ENCODE measurements around the gene SEMA6B.

Gene SEMA6B

GRCh38 chr19:4504297-4504701 lies 55.2 kb downstream of the SEMA6B start:
- no peak overlapping the region for H3K4me3 ChIP-seq
- H3K27me3 ChIP-seq (ENCODE audit: low read depth), result no peaks in the 10 kb centered on the region
- H3K4me1 ChIP-seq, result no peaks in the 10 kb centered on the region
- H3K9me3 ChIP-seq, result no peaks in the 10 kb centered on the region
- H3K36me3 ChIP-seq (replicated peaks), result peaks cover 21% of the 10 kb centered on the region
- DNase-seq (ENCODE audit: low spot score in 2 of 2), result no peak
- in situ Hi-C loops (cut with MboI; ENCODE audit: low sequenced_read_pairs), result no loop called here

GRCh38 chr19:4503825-4504170 lies 55.7 kb downstream of the SEMA6B start:
- Histone ChIP-seq H3K27me3 (ENCODE audit: low read depth) (no peaks in the 10 kb centered on the region), H3K4me3 (no peak overlapping the region), H3K36me3 (replicated peaks) (peaks cover 24% of the 10 kb centered on the region), H3K9me3 (no peaks in the 10 kb centered on the region), H3K4me1 (no peaks in the 10 kb centered on the region)
- in situ Hi-C loops (cut with MboI; ENCODE audit: low sequenced_read_pairs), result no loop called here
- no peak for DNase-seq (ENCODE audit: low spot score in 2 of 2)

- in situ Hi-C loops (cut with MboI; ENCODE audit: low sequenced_read_pairs), result no loop called here
- Histone ChIP-seq H3K4me1 (no peaks in the 10 kb centered on the region), H3K4me3 (no peak overlapping the region), H3K9me3 (no peaks in the 10 kb centered on the region), H3K27me3 (ENCODE audit: low read depth) (no peaks in the 10 kb centered on the region), H3K36me3 (replicated peaks) (peaks cover 29% of the 10 kb centered on the region)
- no peak for DNase-seq (ENCODE audit: low spot score in 2 of 2)
Measured at GRCh38 chr19:4503132-4503824, 56.2 kb downstream of the SEMA6B start.

DNA sequence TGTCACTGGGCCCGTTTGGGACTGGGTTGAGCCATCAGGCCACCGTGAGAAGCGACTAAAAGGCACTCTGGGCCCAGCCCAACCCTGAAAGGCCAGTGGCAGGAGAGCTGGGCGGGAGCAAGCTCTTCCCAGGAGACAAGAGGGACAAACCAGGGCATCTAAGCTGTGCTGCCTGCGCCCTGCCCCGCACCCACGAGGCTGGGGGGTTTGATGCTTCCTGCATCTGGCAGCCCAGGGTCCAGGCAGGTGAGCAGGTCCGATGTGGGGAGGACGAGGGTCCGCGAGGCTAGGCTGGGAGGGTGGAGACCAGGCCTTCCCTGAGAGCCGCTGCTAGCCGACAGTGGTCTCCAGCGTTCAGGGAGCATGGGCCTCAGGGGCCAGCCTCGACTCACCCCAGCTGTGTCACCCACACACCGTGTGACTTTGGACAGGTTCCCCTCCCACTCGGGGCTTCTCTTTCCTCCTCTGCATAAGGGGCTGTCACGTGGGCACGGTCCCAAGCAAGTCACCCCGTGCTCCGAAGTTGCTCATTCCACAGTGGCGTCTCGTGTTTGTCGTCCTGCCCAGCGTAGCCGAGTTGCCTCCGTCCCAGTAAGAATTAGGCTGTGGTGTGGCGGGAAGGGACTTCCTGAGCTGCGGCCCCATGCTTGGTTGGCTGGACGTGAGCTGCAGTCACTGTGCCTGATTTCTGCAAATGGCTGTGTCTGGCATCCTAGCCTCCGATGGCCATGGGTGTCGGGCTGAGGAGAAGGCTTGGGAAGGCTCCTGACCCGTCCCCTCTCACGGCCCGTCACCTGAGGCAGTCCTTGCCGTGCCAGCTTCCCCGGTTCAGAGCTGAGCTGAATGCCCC lies 57.0 kb downstream of the SEMA6B start:
- Histone ChIP-seq H3K27me3 (ENCODE audit: low read depth) (no peaks in the 10 kb centered on the region), H3K4me1 (no peaks in the 10 kb centered on the region), H3K36me3 (replicated peaks) (peaks cover 37% of the 10 kb centered on the region), H3K4me3 (no peak overlapping the region), H3K9me3 (no peaks in the 10 kb centered on the region)
- DNase-seq (ENCODE audit: low spot score in 2 of 2), result no peak
- in situ Hi-C loops (cut with MboI; ENCODE audit: low sequenced_read_pairs), result no loop called here

GRCh38 chr19:4501691-4502090 lies 57.8 kb downstream of the SEMA6B start:
- in situ Hi-C loops (cut with MboI; ENCODE audit: low sequenced_read_pairs), result no loop called here
- H3K9me3 ChIP-seq, result no peaks in the 10 kb centered on the region
- H3K36me3 ChIP-seq (replicated peaks), result peaks cover 40% of the 10 kb centered on the region
- no peaks in the 10 kb centered on the region for H3K4me1 ChIP-seq
- no peak overlapping the region for H3K4me3 ChIP-seq
- no peak for DNase-seq (ENCODE audit: low spot score in 2 of 2)
- no peaks in the 10 kb centered on the region for H3K27me3 ChIP-seq (ENCODE audit: low read depth)

DNA sequence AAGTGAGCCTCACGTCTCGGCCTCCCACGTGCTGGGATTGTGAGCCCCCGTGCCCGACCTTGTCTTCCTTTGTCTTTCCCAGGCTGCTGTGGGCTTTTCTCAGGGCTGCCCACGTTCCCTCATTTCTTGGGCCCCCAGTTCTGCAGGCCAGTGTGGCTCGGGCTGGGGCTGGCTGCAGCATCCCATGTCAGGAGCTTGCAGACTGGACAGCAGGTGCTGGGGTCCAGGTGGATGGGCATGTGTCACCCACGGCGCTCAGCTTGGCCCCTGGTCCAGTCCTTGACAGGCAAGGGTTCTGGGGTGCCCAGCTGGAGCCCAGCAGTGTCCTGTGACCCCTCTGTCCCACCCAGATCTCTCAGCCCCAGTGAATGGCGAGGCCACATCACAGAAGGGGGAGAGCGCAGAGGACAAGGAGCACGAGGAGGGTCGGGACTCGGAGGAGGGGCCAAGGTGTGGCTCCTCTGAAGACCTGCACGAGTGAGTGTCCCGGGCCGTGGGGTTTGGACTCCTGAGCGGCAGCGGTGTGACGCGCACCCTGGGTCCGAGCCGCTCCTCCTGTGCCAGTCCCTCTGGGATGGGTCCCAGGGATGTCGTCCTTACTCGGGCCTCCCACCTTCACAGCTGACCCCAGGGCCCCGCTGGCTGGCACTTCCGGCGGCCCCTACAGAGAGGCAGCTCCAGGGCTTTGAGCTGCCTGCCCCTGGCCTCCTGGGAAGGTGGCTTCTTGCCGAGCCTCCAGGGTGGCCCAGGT lies 58.5 kb downstream of the SEMA6B start:
- in situ Hi-C loops (cut with MboI; ENCODE audit: low sequenced_read_pairs), result no loop called here
- no peaks in the 10 kb centered on the region for H3K4me1 ChIP-seq
- peaks cover 40% of the 10 kb centered on the region for H3K36me3 ChIP-seq (replicated peaks)
- no peak for DNase-seq (ENCODE audit: low spot score in 2 of 2)
- H3K27me3 ChIP-seq (ENCODE audit: low read depth), result no peaks in the 10 kb centered on the region
- no peak overlapping the region for H3K4me3 ChIP-seq
- H3K9me3 ChIP-seq, result no peaks in the 10 kb centered on the region

GRCh38 chr19:4499855-4500254 lies 59.6 kb downstream of the SEMA6B start:
- in situ Hi-C loops (cut with MboI; ENCODE audit: low sequenced_read_pairs), result no loop called here
- peaks cover 38% of the 10 kb centered on the region for H3K36me3 ChIP-seq (replicated peaks)
- H3K9me3 ChIP-seq, result no peaks in the 10 kb centered on the region

DNA sequence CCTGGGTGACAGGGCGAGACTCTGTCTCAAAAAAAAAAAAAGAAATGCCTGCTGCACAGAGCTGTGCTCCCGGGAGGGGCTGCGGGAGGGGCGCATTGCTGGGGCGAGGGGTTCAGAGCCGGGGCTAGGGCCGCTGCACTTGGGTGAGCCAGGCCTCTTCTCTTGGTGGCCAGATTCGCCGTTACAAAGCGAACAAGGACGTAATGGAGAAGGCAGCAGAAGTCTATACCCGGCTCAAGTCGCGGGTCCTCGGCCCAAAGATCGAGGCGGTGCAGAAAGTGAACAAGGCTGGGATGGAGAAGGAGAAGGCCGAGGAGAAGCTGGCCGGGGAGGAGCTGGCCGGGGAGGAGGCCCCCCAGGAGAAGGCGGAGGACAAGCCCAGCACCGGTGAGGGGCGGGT lies 60.2 kb downstream of the SEMA6B start:
- in situ Hi-C loops (cut with MboI; ENCODE audit: low sequenced_read_pairs), result no loop called here

More at GRCh38 chr19:4499855-4500254, 59.6 kb downstream of the SEMA6B start:
- Histone ChIP-seq H3K27me3 (ENCODE audit: low read depth) (no peaks in the 10 kb centered on the region), H3K4me3 (no peak overlapping the region), H3K4me1 (no peaks in the 10 kb centered on the region)
- DNase-seq (ENCODE audit: low spot score in 2 of 2), result no peak

DNA sequence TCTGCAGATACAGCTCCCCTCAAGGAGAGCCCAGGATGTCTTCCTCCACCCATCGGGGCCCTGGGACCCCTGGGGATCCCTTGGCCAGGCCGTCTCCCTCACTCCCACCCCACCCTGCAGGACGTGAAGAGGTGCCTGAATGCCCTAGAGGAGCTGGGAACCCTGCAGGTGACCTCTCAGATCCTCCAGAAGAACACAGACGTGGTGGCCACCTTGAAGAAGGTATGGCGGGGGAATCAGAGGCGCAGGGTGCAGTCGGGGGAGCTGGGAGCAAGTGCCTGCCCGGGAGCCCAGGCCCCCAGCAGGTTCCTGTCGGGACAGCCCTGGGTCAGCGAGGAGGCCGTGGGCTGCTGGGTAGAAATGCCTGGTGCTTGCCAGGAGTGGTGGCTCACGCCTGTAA lies 60.8 kb downstream of the SEMA6B start:
- H3K4me3 ChIP-seq, result no peak overlapping the region
- peaks cover 46% of the 10 kb centered on the region for H3K36me3 ChIP-seq (replicated peaks)
- no peak for DNase-seq (ENCODE audit: low spot score in 2 of 2)
- H3K9me3 ChIP-seq, result no peaks in the 10 kb centered on the region
- no peaks in the 10 kb centered on the region for H3K27me3 ChIP-seq (ENCODE audit: low read depth)
- H3K4me1 ChIP-seq, result no peaks in the 10 kb centered on the region
- in situ Hi-C loops (cut with MboI; ENCODE audit: low sequenced_read_pairs), result no loop called here

More for the DNA sequence above, 60.2 kb downstream of the SEMA6B start:
- no peaks in the 10 kb centered on the region for H3K4me1 ChIP-seq
- no peaks in the 10 kb centered on the region for H3K9me3 ChIP-seq
- no peak for DNase-seq (ENCODE audit: low spot score in 2 of 2)
- H3K27me3 ChIP-seq (ENCODE audit: low read depth), result no peaks in the 10 kb centered on the region
- H3K36me3 ChIP-seq (replicated peaks), result peaks cover 41% of the 10 kb centered on the region
- no peak overlapping the region for H3K4me3 ChIP-seq

DNA sequence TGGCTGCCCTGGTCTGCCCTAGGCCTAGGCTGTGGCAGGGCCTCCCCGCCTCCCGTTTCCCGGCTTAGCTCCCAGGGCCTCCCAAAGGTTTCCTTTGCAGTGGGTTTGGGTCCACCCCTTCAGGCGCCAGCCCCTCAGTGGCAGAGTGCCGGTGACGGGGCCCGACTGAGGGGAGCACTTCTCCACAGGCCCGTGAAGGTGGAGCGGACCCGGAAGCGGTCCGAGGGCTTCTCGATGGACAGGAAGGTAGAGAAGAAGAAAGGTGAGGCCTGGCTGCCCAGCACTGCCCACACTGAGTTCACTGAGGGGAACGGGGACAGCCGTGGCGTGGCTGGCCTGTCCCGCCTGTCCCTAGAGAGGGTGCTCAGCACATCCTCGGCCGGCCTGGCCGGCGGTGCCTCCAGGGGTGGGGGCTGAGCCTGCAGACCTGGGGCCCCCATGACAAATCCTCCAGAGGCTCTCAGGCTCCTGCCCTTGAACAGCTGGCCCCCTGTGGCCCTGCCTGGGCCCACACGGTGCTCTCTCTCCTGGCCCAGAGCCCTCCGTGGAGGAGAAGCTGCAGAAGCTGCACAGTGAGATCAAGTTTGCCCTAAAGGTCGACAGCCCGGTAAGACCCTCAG lies 61.6 kb downstream of the SEMA6B start:
- in situ Hi-C loops (cut with MboI; ENCODE audit: low sequenced_read_pairs), result no loop called here
- DNase-seq (ENCODE audit: low spot score in 2 of 2), result no peak
- Histone ChIP-seq H3K4me1 (no peaks in the 10 kb centered on the region), H3K9me3 (no peaks in the 10 kb centered on the region), H3K27me3 (ENCODE audit: low read depth) (no peaks in the 10 kb centered on the region), H3K36me3 (replicated peaks) (peaks cover 50% of the 10 kb centered on the region), H3K4me3 (no peak overlapping the region)

DNA sequence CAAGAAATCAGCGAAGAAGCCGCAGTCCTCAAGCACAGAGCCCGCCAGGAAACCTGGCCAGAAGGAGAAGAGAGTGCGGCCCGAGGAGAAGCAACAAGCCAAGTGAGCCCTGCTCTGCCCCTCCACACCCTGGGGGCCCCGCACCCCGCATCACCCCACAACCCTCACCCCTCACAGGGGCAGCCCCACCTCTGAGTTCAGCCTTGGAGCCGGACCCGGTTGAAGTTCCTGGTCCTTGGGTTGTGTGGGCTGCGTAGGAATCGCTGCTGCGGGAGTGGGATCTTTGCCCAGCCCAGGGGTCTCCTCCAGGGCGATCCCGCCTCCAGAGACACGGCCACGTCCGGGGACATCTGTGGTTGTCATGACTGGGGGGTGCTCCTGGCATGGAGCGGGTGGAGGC lies 63.2 kb downstream of the SEMA6B start:
- Histone ChIP-seq H3K9me3 (no peaks in the 10 kb centered on the region), H3K36me3 (replicated peaks) (peaks cover 60% of the 10 kb centered on the region), H3K4me1 (no peaks in the 10 kb centered on the region), H3K4me3 (no peak overlapping the region), H3K27me3 (ENCODE audit: low read depth) (no peaks in the 10 kb centered on the region)
- DNase-seq (ENCODE audit: low spot score in 2 of 2), result no peak
- in situ Hi-C loops (cut with MboI; ENCODE audit: low sequenced_read_pairs), result no loop called here

- H3K9me3 ChIP-seq, result no peaks in the 10 kb centered on the region
- H3K4me1 ChIP-seq, result no peaks in the 10 kb centered on the region
- H3K36me3 ChIP-seq (replicated peaks), result peaks cover 53% of the 10 kb centered on the region
- in situ Hi-C loops (cut with MboI; ENCODE audit: low sequenced_read_pairs), result no loop called here
- no peak for DNase-seq (ENCODE audit: low spot score in 2 of 2)
- H3K27me3 ChIP-seq (ENCODE audit: low read depth), result no peaks in the 10 kb centered on the region
- no peak overlapping the region for H3K4me3 ChIP-seq
Measured at GRCh38 chr19:4495471-4495870, 64.0 kb downstream of the SEMA6B start.

DNA sequence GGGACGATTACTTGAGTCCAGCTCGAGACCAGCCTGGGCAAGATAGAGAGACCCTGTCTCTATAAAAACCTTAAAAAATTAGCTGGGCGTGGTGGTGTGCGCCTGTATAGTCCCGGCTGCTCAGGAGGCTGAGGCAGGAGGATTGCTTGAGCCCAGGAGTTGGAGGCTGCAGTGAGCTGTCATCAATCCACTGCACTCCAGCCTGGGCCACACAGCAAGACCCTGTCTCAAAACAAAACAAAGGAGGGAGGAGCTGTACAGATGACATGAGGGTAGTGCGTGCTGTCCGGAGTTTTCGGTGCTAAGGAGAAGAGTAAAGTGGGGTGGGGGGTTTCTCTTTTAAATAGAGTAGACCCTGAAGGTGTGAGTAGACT lies 64.8 kb downstream of the SEMA6B start:
- in situ Hi-C loops (cut with MboI; ENCODE audit: low sequenced_read_pairs), result no loop called here
- H3K36me3 ChIP-seq (replicated peaks), result peaks cover 57% of the 10 kb centered on the region

More for the DNA sequence above, 64.8 kb downstream of the SEMA6B start:
- Histone ChIP-seq H3K27me3 (ENCODE audit: low read depth) (no peaks in the 10 kb centered on the region), H3K4me3 (no peak overlapping the region), H3K9me3 (no peaks in the 10 kb centered on the region), H3K4me1 (no peaks in the 10 kb centered on the region)
- DNase-seq (ENCODE audit: low spot score in 2 of 2), result no peak
